HG03521 (cell line): ENCODE data around the gene AFM.
"Not testable (repeated sequence)": the region's sequence is repeated elsewhere in the genome, so short reads cannot be mapped to it uniquely, and the experiment has no call there.

Experiments used
- ATAC-seq: cut with Tn5 transposase; IDR thresholded peaks from one replicate; pipeline ENCODE4 v1.9.1; 2021; ENCODE audit warnings: mild to moderate bottlenecking, moderate library complexity; ENCODE audit not compliant: unreplicated experiment

AFM gene

GRCh38 chr4:73501664-73502265 is 20.2 kb downstream of the AFM start:
- no peak for ATAC-seq

GRCh38 chr4:73505567-73505966 is 24.0 kb downstream of the AFM start:
- no peak for ATAC-seq

- ATAC-seq, result no peak
Measured at GRCh38 chr4:73507541-73507940, 26.0 kb downstream of the AFM start.

- ATAC-seq, result no peak
Measured at GRCh38 chr4:73508651-73509050, 27.1 kb downstream of the AFM start.

- ATAC-seq, result no peak
Measured at GRCh38 chr4:73518340-73518739, 36.8 kb downstream of the AFM start.

GRCh38 chr4:73520821-73521220 is 39.3 kb downstream of the AFM start:
- ATAC-seq, result no peak

- ATAC-seq, result no peak
Measured at GRCh38 chr4:73523126-73523525, 41.6 kb downstream of the AFM start.

- ATAC-seq, result no peak
Measured at GRCh38 chr4:73525611-73526010, 44.1 kb downstream of the AFM start.

- ATAC-seq, result no peak
Measured at GRCh38 chr4:73527196-73527595, 45.7 kb downstream of the AFM start.

GRCh38 chr4:73528171-73528570 is 46.6 kb downstream of the AFM start:
- no peak for ATAC-seq

- no peak for ATAC-seq
Measured at GRCh38 chr4:73533515-73534422, 52.2 kb downstream of the AFM start.

- no peak for ATAC-seq
Measured at GRCh38 chr4:73538162-73538561, 56.6 kb downstream of the AFM start.

GRCh38 chr4:73539386-73539785 is 57.8 kb downstream of the AFM start:
- ATAC-seq, result no peak

- ATAC-seq, result no peak
Measured at GRCh38 chr4:73540826-73541225, 59.3 kb downstream of the AFM start.

- no peak for ATAC-seq
Measured at GRCh38 chr4:73541251-73541650, 59.7 kb downstream of the AFM start.

GRCh38 chr4:73544620-73545019 is 63.1 kb downstream of the AFM start:
- ATAC-seq, result no peak

- ATAC-seq, result not testable (repeated sequence)
Measured at GRCh38 chr4:73550865-73551264, 69.3 kb downstream of the AFM start.
